Measurements from ENCODE around the gene C21orf91.

- TF ChIP-seq CTCF (conservative IDR thresholded peaks at IDR 0.05 in 1 of 2, IDR thresholded peaks at IDR 0.05 in 1 of 2; ENCODE audit: extremely low read depth in 1 of 2, insufficient read depth in 1 of 2, low read depth in 1 of 2, low read length in 2 of 2): no peak
- no peak for TF ChIP-seq EZH2 (IDR thresholded peaks at IDR 0.05; ENCODE audit: borderline replicate concordance, low read length)
Observed at GRCh38 chr21:17746920-17747319, 72.2 kb downstream of the C21orf91 start.
